H9 (cell line): ENCODE measurements around the gene TMEM151A. TPM values are rescaled to one million over a fixed set of nuclear protein-coding genes. Genes with fewer than 3 reads are reported as not detected.

Source experiments
- DNase-seq: peaks from one replicate; pipeline ENCODE4 v3.0.0-alpha.2; 2017
- H2AFZ ChIP-seq: one replicate; pipeline ENCODE4 v1.6.1; 2013; ENCODE audit warnings: mild to moderate bottlenecking, low read length, control low read depth, moderate library complexity
- H2AK5ac ChIP-seq: 2 replicates; pipeline ENCODE4 v1.6.1; 2013; ENCODE audit warnings: low read length, control low read depth, mixed read lengths; ENCODE audit not compliant: insufficient read length
- H2BK120ac ChIP-seq: one replicate; pipeline ENCODE4 v1.6.1; 2013; ENCODE audit warnings: low read depth, mild to moderate bottlenecking, low read length, control low read depth, inconsistent platforms; ENCODE audit not compliant: poor library complexity, severe bottlenecking
- H2BK12ac ChIP-seq: 2 replicates; pipeline ENCODE4 v1.6.1; 2013; ENCODE audit warnings: low read length, control low read depth, mixed read lengths, low read depth; ENCODE audit not compliant: insufficient read length
- H2BK15ac ChIP-seq: 2 replicates; pipeline ENCODE4 v1.6.1; 2013; ENCODE audit warnings: low read depth, low read length, control low read depth
- H2BK20ac ChIP-seq: one replicate; pipeline ENCODE4 v1.6.1; 2013; ENCODE audit warnings: low read depth, mild to moderate bottlenecking, low read length, control low read depth, inconsistent platforms; ENCODE audit not compliant: poor library complexity, severe bottlenecking
- H2BK5ac ChIP-seq: 2 replicates; pipeline ENCODE4 v1.6.1; 2013; ENCODE audit warnings: low read length, control low read depth, mixed read lengths; ENCODE audit not compliant: insufficient read length
- H3K14ac ChIP-seq: 2 replicates; pipeline ENCODE4 v1.6.1; 2013; ENCODE audit warnings: low read length, control low read depth; ENCODE audit not compliant: insufficient read depth
- H3K18ac ChIP-seq: 2 replicates; pipeline ENCODE4 v1.6.1; 2013; ENCODE audit warnings: low read depth, mild to moderate bottlenecking, mixed read lengths, low read length, control low read depth; ENCODE audit not compliant: insufficient read length
- H3K23ac ChIP-seq: 2 replicates; pipeline ENCODE4 v1.6.1; 2013; ENCODE audit warnings: low read length, control low read depth, mixed read lengths, low read depth; ENCODE audit not compliant: insufficient read length
- H3K23me2 ChIP-seq: 2 replicates; pipeline ENCODE4 v1.6.1; 2013; ENCODE audit warnings: low read depth, mild to moderate bottlenecking, mixed read lengths, low read length, control low read depth; ENCODE audit not compliant: insufficient read length, poor library complexity, severe bottlenecking
- H3K27ac ChIP-seq: 2 replicates; pipeline ENCODE4 v1.5.1; 2013; ENCODE audit warnings: low read length, control low read depth, mixed read lengths, low read depth; ENCODE audit not compliant: insufficient read length
- H3K27me3 ChIP-seq: 2 replicates; pipeline ENCODE4 v1.6.1; 2013; ENCODE audit warnings: low read length, control low read depth, inconsistent platforms; ENCODE audit not compliant: insufficient read depth
- H3K4ac ChIP-seq: 2 replicates; pipeline ENCODE4 v1.6.1; 2013; ENCODE audit warnings: low read depth, mild to moderate bottlenecking, control low read depth, inconsistent platforms, low read length, moderate library complexity
- H3K4me1 ChIP-seq: 2 replicates; pipeline ENCODE4 v1.6.1; 2013; ENCODE audit warnings: low read length, control low read depth, inconsistent platforms; ENCODE audit not compliant: insufficient read depth
- H3K4me2 ChIP-seq: 2 replicates; pipeline ENCODE4 v1.6.1; 2013; ENCODE audit warnings: low read length, control low read depth, mixed read lengths; ENCODE audit not compliant: insufficient read length, insufficient read depth
- H3K56ac ChIP-seq: 2 replicates; pipeline ENCODE4 v1.6.1; 2013; ENCODE audit warnings: low read depth, mild to moderate bottlenecking, mixed read lengths, low read length, control low read depth; ENCODE audit not compliant: insufficient read length
- H3K79me1 ChIP-seq: 2 replicates; pipeline ENCODE4 v1.6.1; 2013; ENCODE audit warnings: low read depth, mild to moderate bottlenecking, moderate library complexity, low read length, control low read depth, inconsistent platforms; ENCODE audit not compliant: insufficient read depth, poor library complexity, severe bottlenecking
- H3K79me2 ChIP-seq: 2 replicates; pipeline ENCODE4 v1.6.1; 2013; ENCODE audit warnings: low read length, control low read depth, inconsistent platforms; ENCODE audit not compliant: insufficient read depth
- H3K9ac ChIP-seq: 2 replicates; pipeline ENCODE4 v1.6.1; 2013; ENCODE audit warnings: low read length, control low read depth, mixed read lengths; ENCODE audit not compliant: insufficient read length; ENCODE audit errors: extremely low read depth
- H3K9me3 ChIP-seq: one replicate; pipeline ENCODE4 v1.6.1; 2013; ENCODE audit warnings: low read depth, low read length, inconsistent platforms; ENCODE audit not compliant: control insufficient read depth
- H3T11ph ChIP-seq: one replicate; pipeline ENCODE4 v1.6.1; 2013; ENCODE audit warnings: mild to moderate bottlenecking, low read length, control low read depth, inconsistent platforms
- H4K20me1 ChIP-seq: one replicate; pipeline ENCODE4 v1.6.1; 2013; ENCODE audit not compliant: control insufficient read depth, insufficient read length, insufficient read depth
- H4K5ac ChIP-seq: 2 replicates; pipeline ENCODE4 v1.6.1; 2013; ENCODE audit warnings: low read depth, mild to moderate bottlenecking, mixed read lengths, low read length, control low read depth; ENCODE audit not compliant: insufficient read length
- H4K8ac ChIP-seq: replicated peaks from 2 replicates; pipeline ENCODE4 v1.6.1; 2013; ENCODE audit warnings: low read length, control low read depth, mixed read lengths, low read depth; ENCODE audit not compliant: insufficient read length
- H4K91ac ChIP-seq: 2 replicates; pipeline ENCODE4 v1.6.1; 2013; ENCODE audit warnings: low read depth, mild to moderate bottlenecking, moderate library complexity, mixed read lengths, low read length, control low read depth; ENCODE audit not compliant: insufficient read length
- H3K27ac Mint-ChIP-seq, 3 experiments: 2 replicates in 2 of 3; 3 replicates in 1 of 3; pipeline ENCODE4 v1.8.0; 2020 to 2021; ENCODE audit warnings: mixed read lengths in 3 of 3, mild to moderate bottlenecking in 1 of 3, moderate library complexity in 1 of 3
- H3K27me3 Mint-ChIP-seq: 2 replicates; pipeline ENCODE4 v1.8.0; 2021; ENCODE audit warnings: low read depth, mild to moderate bottlenecking, moderate library complexity, mixed read lengths
- H3K36me3 Mint-ChIP-seq, 3 experiments: 2 replicates in 2 of 3; 3 replicates in 1 of 3; pipeline ENCODE4 v1.8.0; 2020 to 2021; ENCODE audit warnings: low read depth in 3 of 3, mixed read lengths in 3 of 3; ENCODE audit not compliant: insufficient read depth in 1 of 3
- H3K4me1 Mint-ChIP-seq, 2 experiments: 2 replicates each; pipeline ENCODE4 v1.8.0; 2020; ENCODE audit warnings: mixed read lengths in 2 of 2
- H3K4me3 Mint-ChIP-seq, 2 experiments: 2 replicates in 1 of 2; 3 replicates in 1 of 2; pipeline ENCODE4 v1.8.0; 2020 to 2021; ENCODE audit warnings: mild to moderate bottlenecking in 2 of 2, mixed read lengths in 2 of 2, moderate library complexity in 1 of 2
- H3K9me3 Mint-ChIP-seq, 2 experiments: 2 replicates in 1 of 2; 3 replicates in 1 of 2; pipeline ENCODE4 v1.8.0; 2020; ENCODE audit warnings: mild to moderate bottlenecking in 2 of 2, mixed read lengths in 2 of 2, moderate library complexity in 1 of 2
- WGBS: extraction: QIAGEN DNeasy Blood & Tissue Kit; methylation state at CpG from one replicate; pipeline ENCODE4 v1.1.7; 2013; ENCODE audit warnings: missing lambda C conversion rate, low lambda C conversion rate, mixed read lengths; ENCODE audit not compliant: insufficient read length; ENCODE audit errors: extremely low coverage; 5-methylcytosine and 5-hydroxymethylcytosine counted together
- total RNA-seq: library from RNA; stranded (reverse); gene quantifications from 2 replicates; pipeline ENCODE4 v1.2.1, GENCODE V29; 2021
- TF ChIP-seq, protein P1 (sequence below): fragments of 200-600 bp; sonication (generic); conservative IDR thresholded peaks from 3 replicates; pipeline ENCODE4 v1.8.0; 2021; ENCODE audit warnings: antibody characterized with exemption, mild to moderate bottlenecking

The TMEM151A gene
- total RNA-seq, 1 experiment from 2014 or later = 1.2 TPM

- H3K27ac Mint-ChIP-seq = peak overlapping the region in 1 of 3 experiments; percentile 82; a peak in 1 of 7 replicates
Measured at GRCh38 chr11:66315921-66316811, 24.5 kb downstream of the TMEM151A start.

More at GRCh38 chr11:66315921-66316811, 24.5 kb downstream of the TMEM151A start:
- H3K27me3 Mint-ChIP-seq = peaks cover 29% of the 10 kb centered on the region
- H3K9me3 Mint-ChIP-seq = peaks cover 14 to 20% of the 10 kb centered on the region in 2 experiments
- Histone ChIP-seq H2AK5ac (no peak overlapping the region), H4K20me1 (no peaks in the 10 kb centered on the region), H3K23me2 (peaks cover 12% of the 10 kb centered on the region), H2BK120ac (no peak overlapping the region), H4K8ac (no peak overlapping the region), H2AFZ (no peak overlapping the region), H3K14ac (0 out of 2 replicates have a peak overlapping the region, but pooled peaks have one; percentile 4), H3K27me3 (no peaks in the 10 kb centered on the region), H3K56ac (no peak overlapping the region), H3K9me3 (no peaks in the 10 kb centered on the region), H2BK5ac (no peak overlapping the region), H2BK20ac (no peak overlapping the region), H4K91ac (peak overlapping the region; percentile 48), H3K27ac (no peak overlapping the region), H3K79me2 (no peaks in the 10 kb centered on the region), H4K5ac (no peak overlapping the region), H3K18ac (peak overlapping the region; percentile 17), H2BK15ac (no peak overlapping the region), H2BK12ac (no peak overlapping the region), H3K4me2 (no peak overlapping the region), H3K23ac (no peak overlapping the region), H3K4me1 (peaks cover 2% of the 10 kb centered on the region; the same call in 1 of the 2 replicates), H3K4ac (no peak overlapping the region), H3K9ac (no peak overlapping the region), H3K79me1 (no peaks in the 10 kb centered on the region), H3T11ph (no peak overlapping the region)
- TF ChIP-seq, protein P1, sequence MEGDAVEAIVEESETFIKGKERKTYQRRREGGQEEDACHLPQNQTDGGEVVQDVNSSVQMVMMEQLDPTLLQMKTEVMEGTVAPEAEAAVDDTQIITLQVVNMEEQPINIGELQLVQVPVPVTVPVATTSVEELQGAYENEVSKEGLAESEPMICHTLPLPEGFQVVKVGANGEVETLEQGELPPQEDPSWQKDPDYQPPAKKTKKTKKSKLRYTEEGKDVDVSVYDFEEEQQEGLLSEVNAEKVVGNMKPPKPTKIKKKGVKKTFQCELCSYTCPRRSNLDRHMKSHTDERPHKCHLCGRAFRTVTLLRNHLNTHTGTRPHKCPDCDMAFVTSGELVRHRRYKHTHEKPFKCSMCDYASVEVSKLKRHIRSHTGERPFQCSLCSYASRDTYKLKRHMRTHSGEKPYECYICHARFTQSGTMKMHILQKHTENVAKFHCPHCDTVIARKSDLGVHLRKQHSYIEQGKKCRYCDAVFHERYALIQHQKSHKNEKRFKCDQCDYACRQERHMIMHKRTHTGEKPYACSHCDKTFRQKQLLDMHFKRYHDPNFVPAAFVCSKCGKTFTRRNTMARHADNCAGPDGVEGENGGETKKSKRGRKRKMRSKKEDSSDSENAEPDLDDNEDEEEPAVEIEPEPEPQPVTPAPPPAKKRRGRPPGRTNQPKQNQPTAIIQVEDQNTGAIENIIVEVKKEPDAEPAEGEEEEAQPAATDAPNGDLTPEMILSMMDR = no peak
- H3K4me3 Mint-ChIP-seq = peak overlapping the region in 1 of 2 experiments; percentile 48; a peak in 1 of 5 replicates
- WGBS = no CpG with 5 or more reads among the region's 52 CpGs
- H3K4me1 Mint-ChIP-seq = peaks cover 26 to 34% of the 10 kb centered on the region in 2 experiments
- peaks cover 8 to 18% (median 16%) of the 10 kb centered on the region in 3 experiments for H3K36me3 Mint-ChIP-seq
- no peak for DNase-seq
